Measurements from ENCODE around the gene REPS1. TPM values are rescaled to one million over a fixed set of nuclear protein-coding genes. Genes with fewer than 3 reads are reported as not detected.
A peak's percentile ranks its signal among the peaks of the same experiment; 100 is the strongest.
"Not testable (repeated sequence)": the region's sequence is repeated elsewhere in the genome, so short reads cannot be mapped to it uniquely, and the experiment has no call there.

Gene REPS1
- total RNA-seq, 1 donor from 2014 or later = 133 TPM

DNA sequence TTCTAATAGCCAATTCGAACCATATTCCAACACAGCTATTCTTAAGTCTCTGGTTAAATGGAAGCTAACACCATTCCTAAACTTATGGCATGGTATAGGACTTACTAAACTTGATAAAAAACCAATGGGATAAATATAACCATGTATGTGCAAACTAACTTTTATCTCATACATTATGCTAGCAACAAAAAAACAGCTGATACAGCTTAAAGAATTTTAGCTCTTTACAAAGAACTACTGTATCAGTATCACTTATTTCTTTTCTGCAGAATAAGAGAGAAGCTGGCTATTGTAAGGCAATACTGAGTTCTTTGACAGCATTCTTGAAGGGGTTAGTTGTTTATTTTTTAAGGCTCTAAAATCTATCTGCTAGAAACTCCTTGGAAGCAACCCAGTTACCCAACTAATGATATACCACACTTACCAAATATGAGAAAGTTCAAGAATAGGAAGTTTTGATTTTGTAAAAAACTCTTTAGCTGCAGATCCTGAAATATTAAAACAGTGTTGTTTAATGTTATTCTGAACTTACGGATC lies 44.9 kb downstream of the REPS1 start:
- FAIRE-seq (no peak), DNase-seq (ENCODE audit: low spot score in 2 of 2) (no peak)

DNA sequence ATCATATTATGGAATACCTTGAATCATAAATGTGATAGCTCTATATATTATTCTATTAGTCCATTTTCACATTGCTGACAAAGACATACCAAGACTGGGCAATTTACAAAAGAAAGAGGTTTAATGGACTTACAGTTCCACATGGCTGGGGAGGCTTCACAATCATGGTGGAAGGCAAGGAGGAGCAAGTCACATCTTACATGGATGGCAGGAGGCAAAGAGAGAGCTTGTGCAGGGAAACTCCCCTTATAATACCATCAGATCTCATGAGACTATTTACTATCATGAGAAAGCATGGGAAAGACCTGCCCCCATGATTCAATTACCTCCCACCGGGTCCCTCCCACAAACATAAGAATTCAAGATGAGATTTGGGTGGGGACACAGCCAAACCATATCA lies 51.2 kb downstream of the REPS1 start:
- not testable (repeated sequence) for FAIRE-seq; DNase-seq (ENCODE audit: low spot score in 2 of 2)

DNA sequence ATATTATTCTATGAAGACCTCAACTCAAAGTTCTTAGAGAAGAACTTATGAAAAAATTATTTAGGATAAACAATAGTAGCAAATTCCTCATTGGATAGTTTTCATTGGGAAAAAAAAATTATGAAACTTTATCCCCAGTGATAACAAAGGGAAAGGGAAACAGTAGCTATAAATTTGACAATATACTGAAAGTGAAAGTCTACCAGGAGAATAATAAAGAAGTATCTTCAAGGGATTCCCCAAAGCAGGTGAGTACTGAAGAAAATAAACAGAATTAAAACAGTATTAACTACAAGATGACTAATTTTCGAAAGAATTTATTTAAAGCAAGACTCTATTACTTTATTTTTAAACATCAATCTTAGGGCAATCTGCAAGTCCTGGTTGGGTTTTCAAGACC lies 56.4 kb downstream of the REPS1 start:
- DNase-seq (ENCODE audit: low spot score in 2 of 2) (no peak), FAIRE-seq (no peak)

DNA sequence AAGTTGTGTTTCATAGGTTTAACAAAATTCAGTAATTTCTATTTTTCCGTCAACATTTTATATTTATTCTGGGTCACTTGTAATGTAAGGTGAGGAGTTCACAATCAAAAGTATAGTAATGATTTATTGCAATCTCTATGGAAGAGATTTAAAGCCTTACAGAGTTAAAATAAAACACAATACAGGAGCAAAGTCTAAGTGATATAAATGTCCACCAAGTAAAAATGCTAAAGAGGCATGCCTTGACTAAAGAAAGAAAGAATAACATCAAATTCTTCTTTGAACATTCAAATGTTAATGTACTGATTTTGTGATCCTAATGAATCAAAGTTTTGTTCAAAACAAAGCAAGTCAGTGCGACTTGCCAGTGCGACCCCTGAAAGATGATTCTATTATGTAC lies 61.5 kb downstream of the REPS1 start:
- FAIRE-seq = no peak
- DNase-seq (ENCODE audit: low spot score in 2 of 2) = no peak

DNA sequence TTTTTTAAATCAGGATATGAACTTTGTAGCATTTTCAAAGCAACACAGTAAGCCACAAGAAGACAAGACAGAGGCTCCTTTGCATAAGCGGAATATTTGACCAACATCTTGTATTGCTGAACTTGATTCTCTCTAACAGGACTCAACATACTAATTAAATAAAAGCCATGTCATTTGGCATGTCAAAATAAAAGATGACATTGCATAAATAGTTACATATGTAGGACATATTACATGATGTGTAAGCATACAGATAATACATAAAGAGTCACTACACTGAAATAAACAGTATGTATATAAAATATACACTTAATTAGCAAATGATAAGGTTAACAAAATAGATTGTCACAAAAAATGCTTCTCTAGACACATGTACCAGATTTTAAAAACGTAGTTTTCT lies 62.2 kb downstream of the REPS1 start:
- FAIRE-seq (no peak), DNase-seq (ENCODE audit: low spot score in 2 of 2) (no peak)

DNA sequence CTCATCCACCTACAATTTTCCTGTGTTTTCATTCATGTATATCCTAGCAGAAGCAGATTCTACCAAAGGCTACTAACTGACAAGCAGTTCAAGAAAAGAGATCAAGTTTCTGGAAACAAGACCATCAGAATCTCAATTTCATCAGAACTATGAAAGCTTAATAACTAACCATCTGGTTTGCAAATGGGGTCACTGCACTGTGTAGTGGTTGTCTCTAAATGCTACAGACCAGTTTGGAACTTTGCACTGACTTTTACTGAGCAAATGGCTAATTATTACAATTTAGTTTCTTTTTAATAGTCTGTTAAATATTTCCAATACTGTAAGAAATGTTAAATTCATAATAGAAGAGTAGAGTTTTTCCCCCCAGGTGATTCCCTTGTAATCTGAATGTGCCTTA lies 64.5 kb downstream of the REPS1 start:
- DNase-seq (ENCODE audit: low spot score in 2 of 2) = no peak
- no peak for FAIRE-seq

DNA sequence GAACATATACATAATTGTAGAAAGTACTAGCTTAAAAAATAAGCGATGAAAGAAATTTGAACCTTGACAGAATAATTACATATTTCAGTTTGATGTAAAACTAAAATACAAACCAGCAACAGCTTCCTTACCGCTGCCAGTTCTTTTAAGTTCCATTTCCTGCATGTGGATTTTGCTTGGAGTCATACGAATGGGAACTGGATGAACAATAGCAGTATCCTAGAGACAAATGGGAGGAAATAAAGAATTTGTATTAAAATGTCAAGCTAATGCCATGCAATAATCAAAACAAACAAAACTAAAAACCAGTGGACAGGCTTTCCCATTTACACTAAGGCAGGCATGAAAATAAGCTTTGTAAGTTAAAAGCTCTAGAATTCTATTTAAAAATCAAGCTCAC lies 67.1 kb downstream of the REPS1 start:
- FAIRE-seq = no peak
- DNase-seq (ENCODE audit: low spot score in 2 of 2) = no peak

DNA sequence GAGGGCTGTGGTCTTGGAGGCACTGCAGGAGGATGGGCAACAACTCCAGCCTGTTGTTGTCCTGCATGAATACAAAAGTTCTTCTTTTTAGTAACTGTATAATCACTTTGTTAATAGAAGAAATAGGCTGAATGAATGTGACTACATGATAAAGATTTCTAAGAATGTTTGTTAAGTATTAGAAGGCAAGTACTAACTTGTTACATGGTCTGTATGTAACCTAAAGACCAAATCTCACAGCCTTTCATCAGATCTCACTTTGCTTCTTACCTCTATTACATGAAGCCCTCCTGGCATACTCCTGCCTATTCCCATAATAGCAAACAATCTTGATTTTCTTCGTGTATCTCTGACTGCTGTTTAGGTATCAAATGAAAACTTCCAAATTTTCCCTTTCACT lies 73.4 kb downstream of the REPS1 start:
- FAIRE-seq (no peak), DNase-seq (ENCODE audit: low spot score in 2 of 2) (no peak)

DNA sequence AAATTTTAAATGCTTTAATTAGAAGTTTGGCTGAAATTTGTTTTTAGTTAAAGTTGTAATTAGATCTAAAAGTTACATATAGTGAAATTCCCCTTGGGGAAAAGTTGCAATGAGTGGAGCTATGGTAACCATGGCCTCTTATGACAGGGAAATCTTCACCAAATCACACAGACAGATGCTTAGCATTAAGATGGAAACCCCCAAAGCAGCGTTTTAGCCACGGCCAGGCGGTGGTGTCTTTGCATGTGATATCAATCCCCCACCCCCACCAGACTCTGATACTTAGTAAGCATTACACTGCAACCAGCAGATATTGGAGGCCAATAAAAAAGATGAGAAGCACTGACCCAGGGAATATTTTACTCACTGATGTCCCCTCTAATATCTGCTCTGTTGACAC lies 75.7 kb downstream of the REPS1 start:
- FAIRE-seq (no peak), DNase-seq (ENCODE audit: low spot score in 2 of 2) (no peak)

DNA sequence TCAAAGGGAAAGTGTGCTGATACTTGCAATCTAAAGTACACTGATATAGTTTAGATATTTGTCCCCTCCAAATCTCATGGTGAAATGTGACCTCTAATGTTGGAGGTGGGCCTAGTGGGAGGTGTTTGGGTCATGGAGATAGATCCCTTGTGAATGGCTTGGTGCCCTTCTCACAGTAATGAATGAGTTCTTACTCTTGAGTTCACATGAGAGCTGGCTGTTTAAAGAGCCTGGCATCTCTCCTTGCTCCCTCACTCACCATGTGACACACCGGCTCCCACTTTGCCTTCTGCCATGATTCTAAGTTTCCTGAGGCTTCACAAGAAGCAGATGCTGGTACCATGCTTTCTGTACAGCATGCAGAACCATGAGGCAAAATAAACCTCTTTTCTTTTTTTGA lies 78.1 kb downstream of the REPS1 start:
- FAIRE-seq (no peak), DNase-seq (ENCODE audit: low spot score in 2 of 2) (no peak)

DNA sequence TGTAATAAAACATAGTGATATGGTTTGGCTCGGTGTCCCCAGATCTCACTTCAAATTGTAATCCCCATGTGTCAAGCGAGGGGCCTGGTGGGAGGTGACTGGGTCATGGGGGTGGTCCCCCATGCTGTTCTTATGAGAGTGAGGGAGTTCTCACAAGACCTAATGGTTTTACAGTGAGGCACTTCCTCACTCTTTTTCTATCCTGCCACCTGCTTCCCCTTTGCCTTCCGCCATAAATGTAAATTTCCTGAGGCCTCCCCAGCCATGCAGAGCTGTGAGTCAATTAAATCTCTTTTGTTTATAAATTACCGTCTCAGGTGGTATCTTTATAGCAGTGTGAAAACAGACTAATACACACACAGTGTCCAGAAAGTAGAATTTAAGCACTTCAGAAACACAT lies 78.5 kb downstream of the REPS1 start:
- FAIRE-seq = no peak
- DNase-seq (ENCODE audit: low spot score in 2 of 2) = no peak

DNA sequence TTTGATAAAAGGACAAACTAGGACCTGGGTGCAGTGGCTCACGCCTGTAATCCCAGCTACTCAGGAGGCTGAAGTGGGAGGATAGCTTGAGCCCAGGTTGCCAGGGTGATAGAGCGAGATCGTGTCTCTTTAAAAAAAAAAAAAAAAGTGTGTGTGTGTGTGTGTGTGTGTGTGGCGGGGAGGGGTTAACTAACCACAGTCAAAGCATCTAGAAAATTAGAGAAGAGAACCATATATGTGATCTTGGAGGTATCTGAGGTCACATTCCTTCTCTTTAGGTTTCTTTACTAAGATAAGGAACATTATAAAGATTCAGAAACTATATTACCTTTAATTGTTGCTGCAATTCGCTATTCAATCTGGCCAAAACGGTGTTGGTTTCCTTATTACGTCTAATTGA lies 80.9 kb downstream of the REPS1 start:
- FAIRE-seq (no peak), DNase-seq (ENCODE audit: low spot score in 2 of 2) (no peak)

DNA sequence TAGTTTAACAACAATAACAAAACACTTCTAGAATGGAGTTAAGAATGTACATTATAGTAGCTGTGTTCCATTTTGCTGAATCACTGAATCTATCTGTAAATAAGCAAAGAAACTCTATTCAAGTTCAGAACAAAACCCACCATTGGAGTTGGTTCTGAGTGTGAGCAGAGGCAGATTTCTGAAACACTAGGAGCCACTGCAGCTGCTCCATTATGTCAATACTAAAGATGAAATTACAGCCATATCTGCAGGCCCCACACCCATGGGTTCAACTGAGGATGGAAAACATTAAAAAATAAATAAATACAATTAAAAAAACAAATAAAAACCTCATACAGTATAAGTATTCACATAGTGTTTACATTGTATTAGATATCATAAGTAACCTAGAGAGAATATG lies 91.0 kb downstream of the REPS1 start:
- DNase-seq (ENCODE audit: low spot score in 2 of 2) = no peak
- FAIRE-seq = no peak

DNA sequence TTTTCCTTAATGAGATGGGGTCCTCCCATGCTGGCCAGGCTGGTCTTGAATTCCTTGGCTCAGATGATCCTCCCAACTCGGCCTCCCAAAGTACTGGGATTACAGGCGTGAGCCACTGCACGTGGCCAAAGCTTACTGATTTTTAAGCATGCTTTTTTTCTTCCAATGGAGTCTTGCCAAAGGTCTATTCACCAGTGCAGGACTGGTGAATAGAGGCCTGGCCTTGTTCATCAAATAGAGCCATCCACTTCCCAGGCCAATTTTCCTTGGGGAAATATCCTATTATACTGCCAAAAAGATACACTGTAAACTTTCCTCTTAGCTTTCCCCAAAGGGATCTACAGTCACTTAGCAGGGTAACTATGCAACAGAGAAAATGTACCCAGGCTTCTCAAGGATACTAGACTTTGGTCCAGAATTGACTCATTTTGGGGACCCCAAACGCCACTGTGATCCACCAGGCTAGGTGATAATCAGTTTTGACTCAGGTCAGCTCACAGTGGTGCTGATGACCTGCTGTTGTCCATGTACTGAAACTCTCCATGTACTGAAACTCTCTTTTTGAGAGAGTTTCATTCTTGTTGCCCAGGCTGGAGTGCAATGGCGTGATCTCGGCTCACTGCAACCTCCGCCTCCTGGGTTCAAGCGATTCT lies 91.8 kb downstream of the REPS1 start:
- DNase-seq (ENCODE audit: low spot score in 2 of 2) = no peak
- FAIRE-seq = no peak

DNA sequence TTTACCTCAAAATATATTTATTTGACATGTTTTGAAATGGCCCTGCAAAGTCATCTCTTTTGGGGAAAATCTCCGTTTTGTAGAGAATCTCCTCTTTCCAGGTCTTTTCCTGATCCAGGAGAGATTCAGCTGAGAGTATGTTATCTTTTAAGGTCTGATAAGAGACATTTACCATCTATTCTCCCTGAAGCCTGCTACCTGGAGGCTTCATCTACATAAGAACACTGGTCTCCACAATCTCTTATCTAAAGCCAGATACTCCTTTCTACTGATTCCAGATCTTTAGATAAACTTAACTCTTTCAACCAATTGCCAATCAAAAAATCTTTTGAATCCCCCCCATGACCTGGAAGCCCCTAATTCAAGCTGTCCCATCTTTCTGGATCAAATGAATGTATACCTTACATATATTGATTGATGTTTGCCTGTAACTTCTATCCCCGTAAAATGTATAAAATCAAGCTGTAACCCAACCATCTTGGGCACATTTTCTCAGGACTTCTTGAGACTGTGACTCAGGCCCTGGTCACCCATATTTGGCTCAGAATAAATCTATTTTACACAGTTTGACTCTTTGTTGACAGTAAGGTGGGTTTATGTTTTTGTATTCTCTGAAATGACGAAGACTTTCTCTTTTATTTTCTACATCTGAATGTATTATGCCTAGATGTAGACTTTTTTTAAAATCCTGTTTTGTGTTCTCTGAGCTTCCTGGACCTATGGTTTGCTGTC lies 96.6 kb downstream of the REPS1 start:
- FAIRE-seq (no peak), DNase-seq (ENCODE audit: low spot score in 2 of 2) (no peak)

DNA sequence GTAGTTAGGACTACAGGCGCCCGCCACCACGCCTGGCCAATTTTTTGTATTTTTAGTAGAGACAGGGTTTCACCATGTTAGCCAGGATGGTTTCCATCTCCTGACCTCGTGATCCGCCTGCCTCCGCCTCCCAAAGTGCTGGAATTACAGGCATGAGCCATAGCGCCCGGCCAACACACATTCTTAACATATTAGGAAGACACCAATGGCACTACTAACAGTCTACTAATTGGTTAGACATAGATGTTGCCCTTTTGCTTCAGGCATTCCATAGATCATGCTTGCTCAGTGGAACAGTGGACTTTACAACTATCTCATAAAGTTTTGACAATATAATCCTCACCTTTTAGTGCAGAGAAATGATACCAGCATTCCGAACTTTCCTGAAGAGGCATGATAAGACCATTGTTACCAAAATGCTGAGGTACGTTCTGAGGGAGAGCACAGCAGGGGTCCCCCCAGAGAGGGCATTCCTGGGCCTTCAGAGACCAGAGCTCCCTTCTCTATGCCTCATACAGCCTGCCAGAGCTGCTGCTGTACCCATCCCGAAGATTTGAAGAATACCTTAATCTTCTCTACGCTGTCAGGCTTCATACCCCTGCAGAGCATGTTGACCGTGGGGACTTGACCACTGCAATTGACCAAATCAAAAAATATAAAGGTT lies 102.8 kb downstream of the REPS1 start:
- FAIRE-seq = no peak
- no peak for DNase-seq (ENCODE audit: low spot score in 2 of 2)

DNA sequence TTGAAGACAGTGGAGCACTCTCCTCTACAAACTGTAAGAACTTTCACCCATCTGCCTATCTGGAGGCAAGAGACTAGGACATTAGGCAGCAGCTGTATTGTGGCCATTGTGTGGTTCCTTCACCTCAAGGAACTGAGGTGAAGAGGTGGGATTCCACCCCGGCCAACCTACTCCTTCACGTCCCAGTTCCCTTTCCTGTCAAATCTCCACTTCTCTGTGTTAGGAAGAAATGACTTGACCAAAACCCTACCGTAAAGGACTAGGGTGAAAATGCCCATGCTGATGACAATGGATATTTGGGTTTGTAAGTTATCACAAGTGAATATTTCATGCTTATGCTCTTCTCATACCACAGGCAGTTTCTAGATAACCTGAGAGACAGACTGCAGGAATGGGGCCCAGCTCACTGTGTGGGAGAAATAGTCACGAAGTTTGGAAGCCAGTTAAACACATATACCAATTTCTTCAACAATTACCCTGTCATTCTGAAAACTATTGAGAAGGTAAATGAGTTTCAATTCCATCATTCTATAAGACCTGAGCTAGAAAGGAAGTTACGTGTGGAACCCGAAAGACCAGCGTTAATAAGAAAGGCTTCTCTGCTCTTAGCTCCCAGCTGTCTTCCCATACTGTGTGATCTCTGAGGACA lies 105.6 kb downstream of the REPS1 start:
- no peak for DNase-seq (ENCODE audit: low spot score in 2 of 2)
- FAIRE-seq = no peak

DNA sequence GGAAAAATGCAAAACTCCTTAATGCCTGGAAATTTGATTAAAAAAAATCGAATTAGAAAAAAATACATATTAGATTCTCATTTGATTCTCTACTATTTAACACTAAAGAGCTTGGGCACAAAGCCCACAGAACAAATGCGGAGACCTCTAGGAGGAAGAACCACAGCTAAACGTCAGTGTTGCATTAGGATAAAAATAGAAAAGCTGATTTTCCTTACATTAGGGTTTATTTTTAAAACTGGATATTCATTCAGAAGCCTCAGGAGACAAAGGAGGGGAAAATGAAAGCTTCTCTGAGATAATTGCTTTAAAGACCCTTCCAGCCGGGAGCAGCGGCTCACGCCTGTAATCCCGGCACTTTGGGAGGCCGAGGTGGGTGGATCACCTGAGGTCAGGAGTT lies 114.9 kb downstream of the REPS1 start:
- DNase-seq (ENCODE audit: low spot score in 2 of 2) (no peak), FAIRE-seq (no peak)

DNA sequence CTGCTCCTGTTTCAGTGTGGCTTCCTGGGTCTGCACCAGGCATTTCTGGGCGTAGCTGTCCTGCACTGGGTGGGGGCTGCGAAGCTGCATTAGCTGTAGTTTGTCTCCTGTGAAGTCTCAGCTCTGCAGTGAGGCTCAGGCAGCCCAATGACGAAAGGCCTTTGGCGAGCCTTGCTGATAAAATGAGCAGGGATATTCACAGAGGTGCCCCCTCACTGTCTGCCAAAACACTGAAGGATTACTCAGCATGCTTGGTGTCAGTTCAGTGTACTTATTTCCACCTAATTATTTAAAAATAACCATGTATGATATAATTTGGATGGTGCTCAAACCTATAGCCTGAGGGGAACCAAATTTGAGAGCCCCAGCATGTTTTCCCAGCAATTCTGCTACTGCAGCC lies 118.7 kb downstream of the REPS1 start:
- no peak for FAIRE-seq

DNA sequence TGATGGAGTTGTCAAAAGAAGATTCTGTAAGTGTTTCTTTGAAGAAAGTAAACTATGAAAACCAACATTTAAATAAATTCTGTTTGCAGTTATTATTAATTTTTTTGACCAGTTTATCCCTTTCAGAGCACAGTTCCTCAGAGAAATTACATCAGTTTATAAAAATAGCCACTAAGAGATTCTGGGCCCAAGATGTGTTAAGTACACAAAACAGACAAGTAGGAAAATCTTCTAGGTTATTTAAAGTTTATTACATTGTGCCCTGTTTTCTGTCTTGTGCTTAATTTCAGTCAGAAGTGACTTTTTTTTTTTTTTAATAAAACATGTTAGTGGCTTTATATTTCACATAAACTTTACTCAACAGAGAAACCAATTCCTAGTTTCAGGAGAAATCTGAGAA lies 119.9 kb downstream of the REPS1 start:
- FAIRE-seq (no peak), DNase-seq (ENCODE audit: low spot score in 2 of 2) (no peak)

More for the DNA sequence above, 118.7 kb downstream of the REPS1 start:
- peak in 1 of 2 donors; percentile 14 for DNase-seq (ENCODE audit: low spot score in 2 of 2)

DNA sequence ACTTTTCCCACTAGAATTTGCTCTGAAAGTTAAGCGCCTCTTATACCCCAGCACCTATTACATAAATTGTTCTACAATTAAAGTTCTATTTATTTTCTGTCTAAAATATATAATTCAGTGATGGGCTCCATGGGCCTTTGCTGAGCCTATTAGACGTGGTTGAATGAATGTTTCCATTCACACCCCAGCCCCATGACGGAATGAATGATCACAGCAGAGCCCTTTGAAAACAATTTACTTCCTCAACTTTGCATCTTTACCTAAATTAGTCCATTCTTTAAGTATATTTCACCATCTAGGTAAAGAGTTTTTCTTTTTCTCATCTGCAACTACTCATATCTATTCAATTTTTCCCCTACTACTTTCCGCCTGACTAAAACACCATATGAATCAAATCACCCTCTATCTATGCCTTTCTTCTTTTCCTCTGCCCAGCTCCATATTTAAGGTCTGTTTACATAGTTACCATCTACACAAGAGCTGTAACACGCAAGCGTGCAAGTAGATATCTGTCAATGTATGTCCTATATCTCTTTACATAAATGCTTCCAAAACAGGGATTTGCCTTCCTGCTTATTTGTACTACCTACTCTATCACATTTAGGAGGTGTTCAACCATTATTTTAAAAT lies 122.5 kb downstream of the REPS1 start:
- DNase-seq (ENCODE audit: low spot score in 2 of 2) = no peak
- FAIRE-seq = no peak
